HG03095 (cell line): ENCODE measurements around the gene FAM20C.

Experiments used
- ATAC-seq: cut with Tn5 transposase; IDR thresholded peaks from one replicate; pipeline ENCODE4 v1.9.1; 2021; ENCODE audit warnings: moderate library complexity; ENCODE audit not compliant: unreplicated experiment

The FAM20C gene

GRCh38 chr7:300546-301290 is 108.3 kb downstream of the FAM20C start:
- ATAC-seq: no peak

- ATAC-seq: no peak
Observed at GRCh38 chr7:301291-302053, 109.1 kb downstream of the FAM20C start.

- no peak for ATAC-seq
Observed at GRCh38 chr7:302054-302992, 110.0 kb downstream of the FAM20C start.

GRCh38 chr7:303425-303824 is 111.1 kb downstream of the FAM20C start:
- no peak for ATAC-seq

DNA sequence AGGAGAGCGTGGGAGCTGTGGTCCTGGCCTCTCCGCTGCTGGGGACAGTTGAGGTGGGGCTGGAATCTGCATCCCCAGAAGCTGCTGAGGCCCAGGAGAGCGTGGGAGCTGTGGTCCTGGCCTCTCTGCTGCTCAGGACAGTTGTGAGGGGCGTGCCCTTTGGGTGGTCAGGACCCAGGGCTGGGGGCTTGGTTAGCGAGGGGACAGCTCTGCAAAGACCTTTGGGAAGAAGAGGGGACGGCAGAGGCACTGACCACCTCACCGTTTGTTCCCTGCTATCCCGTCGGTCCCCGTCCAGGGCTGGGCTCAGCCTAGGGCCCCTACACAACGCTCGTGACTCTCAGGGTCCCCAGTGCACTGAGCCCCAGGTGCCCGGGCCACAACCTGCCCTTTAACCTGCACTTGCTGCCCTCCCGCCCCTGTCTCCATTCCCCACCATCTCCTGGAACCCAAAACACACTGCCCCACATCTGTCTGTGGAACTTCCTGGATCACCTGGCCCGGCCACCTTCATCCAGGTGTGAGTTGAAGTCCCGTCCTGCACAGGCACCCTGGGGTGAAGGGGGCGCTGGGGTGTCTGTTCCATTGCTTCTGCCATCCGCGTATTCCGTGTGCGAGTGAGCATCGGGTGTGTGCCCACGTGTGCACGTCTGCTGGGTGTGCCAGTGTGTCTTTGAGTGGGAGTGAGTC is 111.7 kb downstream of the FAM20C start:
- no peak for ATAC-seq

- ATAC-seq: no peak
Observed at GRCh38 chr7:304574-305409, 112.4 kb downstream of the FAM20C start.

DNA sequence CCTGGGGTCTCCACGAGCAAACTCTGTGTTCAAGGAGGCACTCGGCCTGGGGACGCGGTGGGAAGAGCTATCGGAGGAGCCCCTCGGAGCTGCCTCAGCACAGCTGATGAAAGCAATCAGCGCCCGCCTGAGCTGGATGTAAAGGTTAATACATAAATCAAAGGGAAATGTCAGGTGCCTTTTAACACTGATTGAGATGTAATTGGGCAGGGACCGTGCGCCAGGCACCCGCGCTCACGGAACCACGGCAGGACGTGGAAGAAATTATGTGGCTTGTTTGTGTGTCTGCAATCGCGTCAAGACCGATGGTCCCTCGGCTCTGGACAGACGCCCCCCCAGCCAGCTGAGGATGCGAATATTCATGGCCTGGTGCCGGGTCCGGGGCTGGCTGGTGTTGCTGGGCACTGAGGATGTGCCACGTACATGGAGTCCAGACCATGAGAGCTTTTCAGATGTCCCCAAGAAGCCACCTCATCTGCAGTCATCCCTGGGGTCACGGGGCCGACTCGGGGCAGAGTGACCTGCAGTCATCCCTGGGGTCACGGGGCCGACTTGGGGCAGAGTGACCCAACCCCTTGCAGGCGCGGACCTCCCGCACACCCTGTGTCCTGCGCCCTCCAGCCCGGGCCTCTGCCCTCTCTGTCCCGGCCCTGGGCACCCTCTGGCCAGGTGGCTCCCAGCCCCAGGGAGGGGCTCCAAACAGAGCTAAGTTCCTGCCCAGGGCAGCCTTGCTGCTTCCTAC is 113.2 kb downstream of the FAM20C start:
- ATAC-seq: no peak

GRCh38 chr7:307970-308369 is 115.6 kb downstream of the FAM20C start:
- ATAC-seq: no peak

GRCh38 chr7:309586-310228 is 117.3 kb downstream of the FAM20C start:
- no peak for ATAC-seq
